HG03175 (cell line): Measurements from ENCODE around the gene SRP14.
"Not testable (repeated sequence)": the region's sequence is repeated elsewhere in the genome, so short reads cannot be mapped to it uniquely, and the experiment has no call there.

ENCODE experiments used
- ATAC-seq: cut with Tn5 transposase; IDR thresholded peaks from one replicate; pipeline ENCODE4 v1.9.1; 2021; ENCODE audit warnings: mild to moderate bottlenecking, moderate library complexity; ENCODE audit not compliant: unreplicated experiment

SRP14 gene

GRCh38 chr15:40032125-40032839, 6.7 kb downstream of the SRP14 start:
- ATAC-seq: no peak

GRCh38 chr15:40031300-40031699, 7.7 kb downstream of the SRP14 start:
- no peak for ATAC-seq

GRCh38 chr15:40029979-40030893, 8.7 kb downstream of the SRP14 start:
- ATAC-seq: no peak

- ATAC-seq: no peak
Observed at GRCh38 chr15:40028853-40029252, 10.1 kb downstream of the SRP14 start.

- no peak for ATAC-seq
Observed at GRCh38 chr15:40028193-40028592, 10.8 kb downstream of the SRP14 start.

GRCh38 chr15:40016224-40016865, 22.6 kb downstream of the SRP14 start:
- no peak for ATAC-seq

GRCh38 chr15:40014390-40014789, 24.6 kb downstream of the SRP14 start:
- no peak for ATAC-seq

GRCh38 chr15:40013372-40013771, 25.6 kb downstream of the SRP14 start:
- ATAC-seq: not testable (repeated sequence)

GRCh38 chr15:40011303-40011702, 27.7 kb downstream of the SRP14 start:
- no peak for ATAC-seq

- no peak for ATAC-seq
Observed at GRCh38 chr15:40010686-40011085, 28.3 kb downstream of the SRP14 start.

GRCh38 chr15:40008061-40008765, 30.8 kb downstream of the SRP14 start:
- ATAC-seq: no peak

GRCh38 chr15:40006646-40007045, 32.3 kb downstream of the SRP14 start:
- ATAC-seq: no peak

- ATAC-seq: no peak
Observed at GRCh38 chr15:40006003-40006402, 33.0 kb downstream of the SRP14 start.

- ATAC-seq: no peak
Observed at GRCh38 chr15:40003116-40003916, 35.7 kb downstream of the SRP14 start.

- no peak for ATAC-seq
Observed at GRCh38 chr15:40002295-40002694, 36.7 kb downstream of the SRP14 start.

GRCh38 chr15:39999538-40000200, 39.3 kb downstream of the SRP14 start:
- no peak for ATAC-seq

GRCh38 chr15:39998511-39999077, 40.4 kb downstream of the SRP14 start:
- no peak for ATAC-seq

- ATAC-seq: no peak
Observed at GRCh38 chr15:39997639-39998038, 41.3 kb downstream of the SRP14 start.

- no peak for ATAC-seq
Observed at GRCh38 chr15:39997031-39997430, 42.0 kb downstream of the SRP14 start.
